ENCODE results near the gene FAM219A.
"Not testable (repeated sequence)": the region's sequence is repeated elsewhere in the genome, so short reads cannot be mapped to it uniquely, and the experiment has no call there.

The FAM219A gene

GRCh38 chr9:34374905-34375552 lies 83.3 kb downstream of the FAM219A start:
- DNase-seq = no peak

GRCh38 chr9:34374339-34374738 lies 84.0 kb downstream of the FAM219A start:
- DNase-seq = no peak

GRCh38 chr9:34373749-34374148 lies 84.6 kb downstream of the FAM219A start:
- DNase-seq = no peak

GRCh38 chr9:34372467-34373011 lies 85.8 kb downstream of the FAM219A start:
- DNase-seq = no peak

- DNase-seq = no peak
Observed at GRCh38 chr9:34371886-34372466, 86.4 kb downstream of the FAM219A start.

GRCh38 chr9:34370970-34371880 lies 87.1 kb downstream of the FAM219A start:
- DNase-seq = no peak

- no peak for DNase-seq
Observed at GRCh38 chr9:34370335-34370969, 87.9 kb downstream of the FAM219A start.

- no peak for DNase-seq
Observed at GRCh38 chr9:34369636-34370035, 88.7 kb downstream of the FAM219A start.

GRCh38 chr9:34368796-34369195 lies 89.6 kb downstream of the FAM219A start:
- DNase-seq = not testable (repeated sequence)

- DNase-seq = not testable (repeated sequence)
Observed at GRCh38 chr9:34367751-34368410, 90.5 kb downstream of the FAM219A start.

GRCh38 chr9:34366365-34366764 lies 92.0 kb downstream of the FAM219A start:
- no peak for DNase-seq

GRCh38 chr9:34365282-34365681 lies 93.1 kb downstream of the FAM219A start:
- DNase-seq = no peak

- no peak for DNase-seq
Observed at GRCh38 chr9:34363619-34364351, 94.6 kb downstream of the FAM219A start.

- DNase-seq = no peak
Observed at GRCh38 chr9:34362614-34363214, 95.7 kb downstream of the FAM219A start.

- DNase-seq = not testable (repeated sequence)
Observed at GRCh38 chr9:34352957-34353356, 105.4 kb downstream of the FAM219A start.

- DNase-seq = not testable (repeated sequence)
Observed at GRCh38 chr9:34352122-34352652, 106.2 kb downstream of the FAM219A start.

GRCh38 chr9:34349324-34349723 lies 109.0 kb downstream of the FAM219A start:
- DNase-seq = no peak

Data from activated gamma-delta T cell (primary cell).